Measurements from ENCODE around the gene CEBPZOS. TPM values are rescaled to one million over a fixed set of nuclear protein-coding genes. Genes with fewer than 3 reads are reported as not detected.
"Not testable (repeated sequence)": the region's sequence is repeated elsewhere in the genome, so short reads cannot be mapped to it uniquely, and the experiment has no call there.

CEBPZOS gene
- total and polyA plus RNA-seq, 4 donors = 32.6 to 61.6 (median 48.7) TPM

DNA sequence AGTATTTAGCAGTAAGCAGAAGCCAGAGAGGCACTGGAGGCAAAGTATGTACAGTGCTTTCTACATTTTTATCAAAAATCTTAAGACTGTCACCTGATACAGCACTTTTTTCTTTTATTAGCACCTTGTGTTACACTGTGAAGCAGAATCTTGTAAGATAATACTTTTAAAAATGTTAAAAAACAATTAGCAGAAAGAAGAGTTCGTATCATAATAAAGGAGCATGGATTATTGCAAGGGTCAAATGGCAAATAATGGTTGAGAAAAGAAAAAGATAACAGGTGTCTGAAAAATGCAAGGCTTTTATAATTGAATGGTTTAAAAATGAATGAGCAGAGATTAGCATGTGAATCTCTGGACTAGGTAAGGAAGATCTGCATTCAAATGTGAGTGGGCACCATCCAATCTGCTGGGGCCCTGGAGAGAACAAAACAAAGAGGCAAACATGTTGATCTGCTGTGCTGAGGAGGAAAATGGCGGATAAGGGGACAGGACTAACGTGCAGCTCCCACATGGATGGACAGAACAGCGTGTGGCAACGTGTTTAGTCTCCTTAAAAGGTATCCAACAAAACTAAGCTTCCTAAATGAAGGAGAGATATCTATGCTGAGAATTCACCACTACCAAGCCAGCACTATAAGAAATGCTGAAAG lies 9.5 kb downstream of the CEBPZOS start:
- WGBS (ENCODE audit: insufficient coverage) = 81% methylated on average over 5 of the region's 5 CpGs
- no peaks in the 10 kb centered on the region for H3K4me1 ChIP-seq (ENCODE audit: control insufficient read depth, insufficient read depth, low read length)
- H3K36me3 ChIP-seq (ENCODE audit: control insufficient read depth, insufficient read depth, low read length) = peaks cover 28% of the 10 kb centered on the region
- no peak overlapping the region for H3K27ac ChIP-seq (ENCODE audit: low read depth, low read length)
- peaks cover 22% of the 10 kb centered on the region for H3K9me3 ChIP-seq (ENCODE audit: control insufficient read depth, insufficient read depth, low read length)
- no peak overlapping the region for H3K4me3 ChIP-seq (ENCODE audit: low read depth, low read length)
- no peaks in the 10 kb centered on the region for H3K27me3 ChIP-seq (ENCODE audit: control insufficient read depth, insufficient read depth, low read length)
- DNase-seq (ENCODE audit: low read depth in 4 of 6, low spot score in 6 of 6) = no peak

DNA sequence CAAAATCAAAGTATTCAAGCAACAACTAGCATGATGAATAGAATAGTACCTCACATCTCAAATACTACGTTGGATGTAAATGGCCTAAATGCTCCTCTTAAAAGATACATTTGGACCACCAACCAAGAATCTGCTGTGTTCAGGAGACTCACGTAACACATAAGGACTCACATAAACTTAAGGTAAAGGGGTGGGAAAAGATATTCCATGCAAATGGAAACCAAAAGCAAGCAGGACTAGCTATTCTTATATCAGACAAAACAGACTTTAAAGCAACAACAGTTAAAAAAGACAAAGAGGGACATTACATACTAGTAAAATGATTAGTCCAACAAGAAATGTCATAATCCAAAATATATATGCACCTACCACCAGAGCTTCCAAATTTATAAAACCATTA lies 10.5 kb downstream of the CEBPZOS start:
- WGBS (ENCODE audit: insufficient coverage) = no CpG with 5 or more reads among the region's 2 CpGs
- not testable (repeated sequence) for H3K4me3 ChIP-seq (ENCODE audit: low read depth, low read length); H3K27ac ChIP-seq (ENCODE audit: low read depth, low read length); DNase-seq (ENCODE audit: low read depth in 4 of 6, low spot score in 6 of 6); H3K27me3 ChIP-seq (ENCODE audit: control insufficient read depth, insufficient read depth, low read length); H3K4me1 ChIP-seq (ENCODE audit: control insufficient read depth, insufficient read depth, low read length)
- peaks cover 27% of the 10 kb centered on the region for H3K36me3 ChIP-seq (ENCODE audit: control insufficient read depth, insufficient read depth, low read length)
- peaks cover 22% of the 10 kb centered on the region for H3K9me3 ChIP-seq (ENCODE audit: control insufficient read depth, insufficient read depth, low read length)

GRCh38 chr2:37211212-37211611 lies 14.9 kb downstream of the CEBPZOS start:
- no peak for DNase-seq (ENCODE audit: low read depth in 4 of 6, low spot score in 6 of 6)
- Histone ChIP-seq H3K36me3 (ENCODE audit: control insufficient read depth, insufficient read depth, low read length) (peaks cover 18% of the 10 kb centered on the region), H3K4me1 (ENCODE audit: control insufficient read depth, insufficient read depth, low read length) (no peaks in the 10 kb centered on the region)

DNA sequence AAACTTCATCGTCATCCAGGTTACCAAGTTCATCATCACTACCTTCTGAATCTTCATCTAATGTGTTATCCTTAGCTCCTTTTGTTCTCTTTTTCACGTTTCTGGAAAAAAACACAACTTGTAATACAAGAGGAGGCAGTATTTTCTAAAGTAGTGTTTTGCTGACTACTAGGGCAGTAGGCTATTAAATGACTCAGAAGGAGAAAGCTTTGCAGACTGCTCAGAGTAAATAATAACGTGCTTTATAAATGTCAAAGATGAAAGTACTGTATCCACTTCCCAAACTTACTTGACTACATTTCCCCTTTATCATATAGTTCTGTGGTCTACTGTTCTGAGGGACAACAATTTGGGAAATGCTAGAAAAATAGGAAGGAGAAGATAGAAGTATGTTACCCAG lies 15.6 kb downstream of the CEBPZOS start:
- H3K9me3 ChIP-seq (ENCODE audit: control insufficient read depth, insufficient read depth, low read length) = peaks cover 8% of the 10 kb centered on the region
- H3K4me1 ChIP-seq (ENCODE audit: control insufficient read depth, insufficient read depth, low read length) = no peaks in the 10 kb centered on the region
- no peaks in the 10 kb centered on the region for H3K27me3 ChIP-seq (ENCODE audit: control insufficient read depth, insufficient read depth, low read length)
- peaks cover 14% of the 10 kb centered on the region for H3K36me3 ChIP-seq (ENCODE audit: control insufficient read depth, insufficient read depth, low read length)
- no peak overlapping the region for H3K4me3 ChIP-seq (ENCODE audit: low read depth, low read length)
- DNase-seq (ENCODE audit: low read depth in 4 of 6, low spot score in 6 of 6) = no peak
- no peak overlapping the region for H3K27ac ChIP-seq (ENCODE audit: low read depth, low read length)
- WGBS (ENCODE audit: insufficient coverage) = 100% methylated on average over 1 of the region's 3 CpGs

More at GRCh38 chr2:37211212-37211611, 14.9 kb downstream of the CEBPZOS start:
- no peak overlapping the region for H3K4me3 ChIP-seq (ENCODE audit: low read depth, low read length)
- H3K27me3 ChIP-seq (ENCODE audit: control insufficient read depth, insufficient read depth, low read length) = no peaks in the 10 kb centered on the region
- H3K9me3 ChIP-seq (ENCODE audit: control insufficient read depth, insufficient read depth, low read length) = peaks cover 9% of the 10 kb centered on the region
- no peak overlapping the region for H3K27ac ChIP-seq (ENCODE audit: low read depth, low read length)

GRCh38 chr2:37215250-37215649 lies 19.0 kb downstream of the CEBPZOS start:
- DNase-seq (ENCODE audit: low read depth in 4 of 6, low spot score in 6 of 6) = no peak
- H3K9me3 ChIP-seq (ENCODE audit: control insufficient read depth, insufficient read depth, low read length) = no peaks in the 10 kb centered on the region
- WGBS (ENCODE audit: insufficient coverage) = no CpG with 5 or more reads among the region's 1 CpG
- no peaks in the 10 kb centered on the region for H3K27me3 ChIP-seq (ENCODE audit: control insufficient read depth, insufficient read depth, low read length)
- peaks cover 21% of the 10 kb centered on the region for H3K36me3 ChIP-seq (ENCODE audit: control insufficient read depth, insufficient read depth, low read length)
- no peaks in the 10 kb centered on the region for H3K4me1 ChIP-seq (ENCODE audit: control insufficient read depth, insufficient read depth, low read length)
- no peak overlapping the region for H3K4me3 ChIP-seq (ENCODE audit: low read depth, low read length)
- H3K27ac ChIP-seq (ENCODE audit: low read depth, low read length) = no peak overlapping the region

DNA sequence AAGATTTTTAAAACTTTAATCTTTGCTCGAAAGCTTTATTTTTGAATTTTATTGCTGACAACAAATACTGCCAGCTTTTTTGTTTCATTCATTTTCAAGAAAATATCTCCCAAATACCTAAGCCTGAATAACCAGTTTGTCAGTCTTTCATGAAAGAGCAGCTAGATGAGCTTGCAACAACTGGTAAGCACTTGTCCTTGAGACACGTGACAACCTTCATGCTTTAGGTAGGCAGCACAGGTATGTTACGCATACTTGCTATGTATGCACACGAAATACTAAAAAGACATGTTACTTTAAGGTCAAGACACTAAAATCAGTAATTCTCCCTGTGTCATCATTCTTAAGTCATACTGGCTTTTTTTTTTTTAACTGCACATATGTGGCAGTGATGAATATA lies 22.8 kb downstream of the CEBPZOS start:
- Histone ChIP-seq H3K36me3 (ENCODE audit: control insufficient read depth, insufficient read depth, low read length) (peaks cover 22% of the 10 kb centered on the region), H3K27me3 (ENCODE audit: control insufficient read depth, insufficient read depth, low read length) (no peaks in the 10 kb centered on the region)
- 97% methylated on average over 4 of the region's 4 CpGs for WGBS (ENCODE audit: insufficient coverage)

DNA sequence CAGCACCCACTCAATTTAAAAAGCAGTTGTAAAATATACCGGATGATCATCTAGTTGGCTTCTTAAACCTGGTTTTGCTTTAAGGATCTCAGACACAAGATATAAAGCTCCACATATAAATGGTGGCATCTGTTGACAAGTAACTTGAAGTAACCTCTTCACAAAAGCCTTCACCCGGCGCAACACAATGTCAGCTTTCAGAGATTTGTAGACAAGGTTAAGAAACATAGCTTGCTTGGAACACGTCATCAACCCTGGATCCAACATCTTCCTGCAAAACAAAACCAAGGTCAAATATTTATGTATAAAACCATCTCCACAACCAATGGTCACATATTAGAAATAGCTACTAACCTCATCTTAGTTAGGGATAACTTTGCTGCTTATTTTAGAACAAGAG lies 26.8 kb downstream of the CEBPZOS start:
- DNase-seq (ENCODE audit: low read depth in 4 of 6, low spot score in 6 of 6) = no peak
- no peak overlapping the region for H3K4me3 ChIP-seq (ENCODE audit: low read depth, low read length)
- WGBS (ENCODE audit: insufficient coverage) = no CpG with 5 or more reads among the region's 4 CpGs
- H3K27me3 ChIP-seq (ENCODE audit: control insufficient read depth, insufficient read depth, low read length) = no peaks in the 10 kb centered on the region
- H3K9me3 ChIP-seq (ENCODE audit: control insufficient read depth, insufficient read depth, low read length) = no peaks in the 10 kb centered on the region
- H3K27ac ChIP-seq (ENCODE audit: low read depth, low read length) = no peak overlapping the region
- no peaks in the 10 kb centered on the region for H3K4me1 ChIP-seq (ENCODE audit: control insufficient read depth, insufficient read depth, low read length)
- H3K36me3 ChIP-seq (ENCODE audit: control insufficient read depth, insufficient read depth, low read length) = peaks cover 15% of the 10 kb centered on the region

More for the DNA sequence above, 22.8 kb downstream of the CEBPZOS start:
- Histone ChIP-seq H3K4me1 (ENCODE audit: control insufficient read depth, insufficient read depth, low read length) (no peaks in the 10 kb centered on the region), H3K27ac (ENCODE audit: low read depth, low read length) (no peak overlapping the region), H3K9me3 (ENCODE audit: control insufficient read depth, insufficient read depth, low read length) (no peaks in the 10 kb centered on the region), H3K4me3 (ENCODE audit: low read depth, low read length) (no peak overlapping the region)
- no peak for DNase-seq (ENCODE audit: low read depth in 4 of 6, low spot score in 6 of 6)

GRCh38 chr2:37224063-37224462 lies 27.8 kb downstream of the CEBPZOS start:
- H3K4me3 ChIP-seq (ENCODE audit: low read depth, low read length) = no peak overlapping the region
- DNase-seq (ENCODE audit: low read depth in 4 of 6, low spot score in 6 of 6) = no peak

DNA sequence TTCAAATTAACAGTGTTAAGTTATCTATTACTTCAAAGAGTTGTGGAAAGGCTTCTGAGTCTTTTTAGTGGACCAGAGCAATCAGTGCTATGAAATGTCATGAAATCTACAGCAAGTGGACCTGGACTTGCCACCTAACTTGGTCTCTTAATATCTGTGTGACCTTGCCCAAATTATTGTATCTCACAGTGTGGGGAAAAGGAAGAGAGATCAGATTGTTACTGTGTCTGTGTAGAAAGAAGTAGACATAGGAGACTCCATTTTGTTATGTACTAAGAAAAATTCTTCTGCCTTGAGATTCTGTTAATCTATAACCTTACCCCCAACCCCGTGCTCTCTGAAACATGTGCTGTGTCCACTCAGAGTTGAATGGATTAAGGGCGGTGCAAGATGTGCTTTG lies 28.8 kb downstream of the CEBPZOS start:
- H3K27me3 ChIP-seq (ENCODE audit: control insufficient read depth, insufficient read depth, low read length); H3K36me3 ChIP-seq (ENCODE audit: control insufficient read depth, insufficient read depth, low read length); H3K4me1 ChIP-seq (ENCODE audit: control insufficient read depth, insufficient read depth, low read length); H3K4me3 ChIP-seq (ENCODE audit: low read depth, low read length); DNase-seq (ENCODE audit: low read depth in 4 of 6, low spot score in 6 of 6); H3K9me3 ChIP-seq (ENCODE audit: control insufficient read depth, insufficient read depth, low read length); H3K27ac ChIP-seq (ENCODE audit: low read depth, low read length): not testable (repeated sequence)
- no CpG with 5 or more reads among the region's 2 CpGs for WGBS (ENCODE audit: insufficient coverage)

More at GRCh38 chr2:37224063-37224462, 27.8 kb downstream of the CEBPZOS start:
- Histone ChIP-seq H3K27me3 (ENCODE audit: control insufficient read depth, insufficient read depth, low read length) (no peaks in the 10 kb centered on the region), H3K9me3 (ENCODE audit: control insufficient read depth, insufficient read depth, low read length) (no peaks in the 10 kb centered on the region), H3K36me3 (ENCODE audit: control insufficient read depth, insufficient read depth, low read length) (peaks cover 12% of the 10 kb centered on the region), H3K4me1 (ENCODE audit: control insufficient read depth, insufficient read depth, low read length) (no peaks in the 10 kb centered on the region), H3K27ac (ENCODE audit: low read depth, low read length) (no peak overlapping the region)
- 80% methylated on average over 1 of the region's 1 CpG for WGBS (ENCODE audit: insufficient coverage)

GRCh38 chr2:37226863-37227262 lies 30.6 kb downstream of the CEBPZOS start:
- H3K36me3 ChIP-seq (ENCODE audit: control insufficient read depth, insufficient read depth, low read length) = peaks cover 3% of the 10 kb centered on the region
- no peaks in the 10 kb centered on the region for H3K9me3 ChIP-seq (ENCODE audit: control insufficient read depth, insufficient read depth, low read length)
- WGBS (ENCODE audit: insufficient coverage) = no CpG with 5 or more reads among the region's 4 CpGs
- H3K27ac ChIP-seq (ENCODE audit: low read depth, low read length) = no peak overlapping the region
- peaks cover 9% of the 10 kb centered on the region for H3K4me1 ChIP-seq (ENCODE audit: control insufficient read depth, insufficient read depth, low read length)
- no peak for DNase-seq (ENCODE audit: low read depth in 4 of 6, low spot score in 6 of 6)
- no peak overlapping the region for H3K4me3 ChIP-seq (ENCODE audit: low read depth, low read length)
- H3K27me3 ChIP-seq (ENCODE audit: control insufficient read depth, insufficient read depth, low read length) = no peaks in the 10 kb centered on the region

All from spinal cord (tissue), 10 donors.